H9 (cell line): ENCODE results near the gene MVP. TPM values are rescaled to one million over a fixed set of nuclear protein-coding genes. Genes with fewer than 3 reads are reported as not detected.

ENCODE experiments used
- DNase-seq: peaks from one replicate; pipeline ENCODE4 v3.0.0-alpha.2; 2017
- H2AFZ ChIP-seq: one replicate; pipeline ENCODE4 v1.6.1; 2013; ENCODE audit warnings: mild to moderate bottlenecking, low read length, control low read depth, moderate library complexity
- H2AK5ac ChIP-seq: 2 replicates; pipeline ENCODE4 v1.6.1; 2013; ENCODE audit warnings: low read length, control low read depth, mixed read lengths; ENCODE audit not compliant: insufficient read length
- H2BK120ac ChIP-seq: one replicate; pipeline ENCODE4 v1.6.1; 2013; ENCODE audit warnings: low read depth, mild to moderate bottlenecking, low read length, control low read depth, inconsistent platforms; ENCODE audit not compliant: poor library complexity, severe bottlenecking
- H2BK12ac ChIP-seq: 2 replicates; pipeline ENCODE4 v1.6.1; 2013; ENCODE audit warnings: low read length, control low read depth, mixed read lengths, low read depth; ENCODE audit not compliant: insufficient read length
- H2BK15ac ChIP-seq: 2 replicates; pipeline ENCODE4 v1.6.1; 2013; ENCODE audit warnings: low read depth, low read length, control low read depth
- H2BK20ac ChIP-seq: one replicate; pipeline ENCODE4 v1.6.1; 2013; ENCODE audit warnings: low read depth, mild to moderate bottlenecking, low read length, control low read depth, inconsistent platforms; ENCODE audit not compliant: poor library complexity, severe bottlenecking
- H2BK5ac ChIP-seq: 2 replicates; pipeline ENCODE4 v1.6.1; 2013; ENCODE audit warnings: low read length, control low read depth, mixed read lengths; ENCODE audit not compliant: insufficient read length
- H3K14ac ChIP-seq: 2 replicates; pipeline ENCODE4 v1.6.1; 2013; ENCODE audit warnings: low read length, control low read depth; ENCODE audit not compliant: insufficient read depth
- H3K18ac ChIP-seq: 2 replicates; pipeline ENCODE4 v1.6.1; 2013; ENCODE audit warnings: low read depth, mild to moderate bottlenecking, mixed read lengths, low read length, control low read depth; ENCODE audit not compliant: insufficient read length
- H3K23ac ChIP-seq: 2 replicates; pipeline ENCODE4 v1.6.1; 2013; ENCODE audit warnings: low read length, control low read depth, mixed read lengths, low read depth; ENCODE audit not compliant: insufficient read length
- H3K23me2 ChIP-seq: 2 replicates; pipeline ENCODE4 v1.6.1; 2013; ENCODE audit warnings: low read depth, mild to moderate bottlenecking, mixed read lengths, low read length, control low read depth; ENCODE audit not compliant: insufficient read length, poor library complexity, severe bottlenecking
- H3K27ac ChIP-seq: 2 replicates; pipeline ENCODE4 v1.5.1; 2013; ENCODE audit warnings: low read length, control low read depth, mixed read lengths, low read depth; ENCODE audit not compliant: insufficient read length
- H3K27me3 ChIP-seq: 2 replicates; pipeline ENCODE4 v1.6.1; 2013; ENCODE audit warnings: low read length, control low read depth, inconsistent platforms; ENCODE audit not compliant: insufficient read depth
- H3K4ac ChIP-seq: 2 replicates; pipeline ENCODE4 v1.6.1; 2013; ENCODE audit warnings: low read depth, mild to moderate bottlenecking, control low read depth, inconsistent platforms, low read length, moderate library complexity
- H3K4me1 ChIP-seq: 2 replicates; pipeline ENCODE4 v1.6.1; 2013; ENCODE audit warnings: low read length, control low read depth, inconsistent platforms; ENCODE audit not compliant: insufficient read depth
- H3K4me2 ChIP-seq: 2 replicates; pipeline ENCODE4 v1.6.1; 2013; ENCODE audit warnings: low read length, control low read depth, mixed read lengths; ENCODE audit not compliant: insufficient read length, insufficient read depth
- H3K56ac ChIP-seq: 2 replicates; pipeline ENCODE4 v1.6.1; 2013; ENCODE audit warnings: low read depth, mild to moderate bottlenecking, mixed read lengths, low read length, control low read depth; ENCODE audit not compliant: insufficient read length
- H3K79me1 ChIP-seq: 2 replicates; pipeline ENCODE4 v1.6.1; 2013; ENCODE audit warnings: low read depth, mild to moderate bottlenecking, moderate library complexity, low read length, control low read depth, inconsistent platforms; ENCODE audit not compliant: insufficient read depth, poor library complexity, severe bottlenecking
- H3K79me2 ChIP-seq: 2 replicates; pipeline ENCODE4 v1.6.1; 2013; ENCODE audit warnings: low read length, control low read depth, inconsistent platforms; ENCODE audit not compliant: insufficient read depth
- H3K9ac ChIP-seq: 2 replicates; pipeline ENCODE4 v1.6.1; 2013; ENCODE audit warnings: low read length, control low read depth, mixed read lengths; ENCODE audit not compliant: insufficient read length; ENCODE audit errors: extremely low read depth
- H3K9me3 ChIP-seq: one replicate; pipeline ENCODE4 v1.6.1; 2013; ENCODE audit warnings: low read depth, low read length, inconsistent platforms; ENCODE audit not compliant: control insufficient read depth
- H3T11ph ChIP-seq: one replicate; pipeline ENCODE4 v1.6.1; 2013; ENCODE audit warnings: mild to moderate bottlenecking, low read length, control low read depth, inconsistent platforms
- H4K20me1 ChIP-seq: one replicate; pipeline ENCODE4 v1.6.1; 2013; ENCODE audit not compliant: control insufficient read depth, insufficient read length, insufficient read depth
- H4K5ac ChIP-seq: 2 replicates; pipeline ENCODE4 v1.6.1; 2013; ENCODE audit warnings: low read depth, mild to moderate bottlenecking, mixed read lengths, low read length, control low read depth; ENCODE audit not compliant: insufficient read length
- H4K8ac ChIP-seq: replicated peaks from 2 replicates; pipeline ENCODE4 v1.6.1; 2013; ENCODE audit warnings: low read length, control low read depth, mixed read lengths, low read depth; ENCODE audit not compliant: insufficient read length
- H4K91ac ChIP-seq: 2 replicates; pipeline ENCODE4 v1.6.1; 2013; ENCODE audit warnings: low read depth, mild to moderate bottlenecking, moderate library complexity, mixed read lengths, low read length, control low read depth; ENCODE audit not compliant: insufficient read length
- H3K27ac Mint-ChIP-seq, 3 experiments: 2 replicates in 2 of 3; 3 replicates in 1 of 3; pipeline ENCODE4 v1.8.0; 2020 to 2021; ENCODE audit warnings: mixed read lengths in 3 of 3, mild to moderate bottlenecking in 1 of 3, moderate library complexity in 1 of 3
- H3K27me3 Mint-ChIP-seq: 2 replicates; pipeline ENCODE4 v1.8.0; 2021; ENCODE audit warnings: low read depth, mild to moderate bottlenecking, moderate library complexity, mixed read lengths
- H3K36me3 Mint-ChIP-seq, 3 experiments: 2 replicates in 2 of 3; 3 replicates in 1 of 3; pipeline ENCODE4 v1.8.0; 2020 to 2021; ENCODE audit warnings: low read depth in 3 of 3, mixed read lengths in 3 of 3; ENCODE audit not compliant: insufficient read depth in 1 of 3
- H3K4me1 Mint-ChIP-seq, 2 experiments: 2 replicates each; pipeline ENCODE4 v1.8.0; 2020; ENCODE audit warnings: mixed read lengths in 2 of 2
- H3K4me3 Mint-ChIP-seq, 2 experiments: 2 replicates in 1 of 2; 3 replicates in 1 of 2; pipeline ENCODE4 v1.8.0; 2020 to 2021; ENCODE audit warnings: mild to moderate bottlenecking in 2 of 2, mixed read lengths in 2 of 2, moderate library complexity in 1 of 2
- H3K9me3 Mint-ChIP-seq, 2 experiments: 2 replicates in 1 of 2; 3 replicates in 1 of 2; pipeline ENCODE4 v1.8.0; 2020; ENCODE audit warnings: mild to moderate bottlenecking in 2 of 2, mixed read lengths in 2 of 2, moderate library complexity in 1 of 2
- WGBS: extraction: QIAGEN DNeasy Blood & Tissue Kit; methylation state at CpG from one replicate; pipeline ENCODE4 v1.1.7; 2013; ENCODE audit warnings: missing lambda C conversion rate, low lambda C conversion rate, mixed read lengths; ENCODE audit not compliant: insufficient read length; ENCODE audit errors: extremely low coverage; 5-methylcytosine and 5-hydroxymethylcytosine counted together
- total RNA-seq: library from RNA; stranded (reverse); gene quantifications from 2 replicates; pipeline ENCODE4 v1.2.1, GENCODE V29; 2021
- TF ChIP-seq, protein P1 (sequence below): fragments of 200-600 bp; sonication (generic); conservative IDR thresholded peaks from 3 replicates; pipeline ENCODE4 v1.8.0; 2021; ENCODE audit warnings: antibody characterized with exemption, mild to moderate bottlenecking

Gene MVP
- total RNA-seq, 1 experiment from 2014 or later, result 3.1 TPM

GRCh38 chr16:29894352-29894751 lies 74.1 kb downstream of the MVP start:
- no peak overlapping the region for H3K9ac ChIP-seq

More at GRCh38 chr16:29894352-29894751, 74.1 kb downstream of the MVP start:
- Histone ChIP-seq H2BK20ac (no peak overlapping the region), H4K20me1 (no peaks in the 10 kb centered on the region), H3K23me2 (peaks cover 9% of the 10 kb centered on the region), H3K14ac (no peak overlapping the region), H3K4ac (no peak overlapping the region), H3K9me3 (no peaks in the 10 kb centered on the region), H3K4me1 (no peaks in the 10 kb centered on the region; the same call in 1 of the 2 replicates), H3K27me3 (no peaks in the 10 kb centered on the region), H3K4me2 (no peak overlapping the region), H3K56ac (no peak overlapping the region), H3K79me2 (no peaks in the 10 kb centered on the region), H3K18ac (no peak overlapping the region), H3K79me1 (no peaks in the 10 kb centered on the region), H4K5ac (no peak overlapping the region), H2BK120ac (no peak overlapping the region), H3K23ac (no peak overlapping the region), H3T11ph (no peak overlapping the region), H2BK5ac (no peak overlapping the region), H4K8ac (no peak overlapping the region), H2AFZ (no peak overlapping the region), H2BK12ac (no peak overlapping the region), H4K91ac (no peak overlapping the region), H2BK15ac (no peak overlapping the region), H2AK5ac (no peak overlapping the region), H3K27ac (no peak overlapping the region)
- WGBS, result no CpG with 5 or more reads among the region's 4 CpGs
- no peaks in the 10 kb centered on the region; a peak in 1 of 5 replicates for H3K9me3 Mint-ChIP-seq
- H3K4me3 Mint-ChIP-seq, result no peak overlapping the region
- TF ChIP-seq, protein P1, sequence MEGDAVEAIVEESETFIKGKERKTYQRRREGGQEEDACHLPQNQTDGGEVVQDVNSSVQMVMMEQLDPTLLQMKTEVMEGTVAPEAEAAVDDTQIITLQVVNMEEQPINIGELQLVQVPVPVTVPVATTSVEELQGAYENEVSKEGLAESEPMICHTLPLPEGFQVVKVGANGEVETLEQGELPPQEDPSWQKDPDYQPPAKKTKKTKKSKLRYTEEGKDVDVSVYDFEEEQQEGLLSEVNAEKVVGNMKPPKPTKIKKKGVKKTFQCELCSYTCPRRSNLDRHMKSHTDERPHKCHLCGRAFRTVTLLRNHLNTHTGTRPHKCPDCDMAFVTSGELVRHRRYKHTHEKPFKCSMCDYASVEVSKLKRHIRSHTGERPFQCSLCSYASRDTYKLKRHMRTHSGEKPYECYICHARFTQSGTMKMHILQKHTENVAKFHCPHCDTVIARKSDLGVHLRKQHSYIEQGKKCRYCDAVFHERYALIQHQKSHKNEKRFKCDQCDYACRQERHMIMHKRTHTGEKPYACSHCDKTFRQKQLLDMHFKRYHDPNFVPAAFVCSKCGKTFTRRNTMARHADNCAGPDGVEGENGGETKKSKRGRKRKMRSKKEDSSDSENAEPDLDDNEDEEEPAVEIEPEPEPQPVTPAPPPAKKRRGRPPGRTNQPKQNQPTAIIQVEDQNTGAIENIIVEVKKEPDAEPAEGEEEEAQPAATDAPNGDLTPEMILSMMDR, result no peak
- peaks cover 19 to 20% of the 10 kb centered on the region in 2 experiments for H3K4me1 Mint-ChIP-seq
- DNase-seq, result no peak
- H3K27ac Mint-ChIP-seq, result no peak overlapping the region
- peaks cover 9 to 34% (median 23%) of the 10 kb centered on the region in 3 experiments; a peak in 6 of 7 replicates for H3K36me3 Mint-ChIP-seq
- no peaks in the 10 kb centered on the region for H3K27me3 Mint-ChIP-seq
